NCI-H446 (cell line): ENCODE data around the gene PDCD1.
"Not testable (repeated sequence)": the region's sequence is repeated elsewhere in the genome, so short reads cannot be mapped to it uniquely, and the experiment has no call there.

Experiments used
- DNase-seq, 2 experiments: peaks; one replicate each; lab custom pipeline; 2025; lab: John Stamatoyannopoulos, UW

The PDCD1 gene

DNA sequence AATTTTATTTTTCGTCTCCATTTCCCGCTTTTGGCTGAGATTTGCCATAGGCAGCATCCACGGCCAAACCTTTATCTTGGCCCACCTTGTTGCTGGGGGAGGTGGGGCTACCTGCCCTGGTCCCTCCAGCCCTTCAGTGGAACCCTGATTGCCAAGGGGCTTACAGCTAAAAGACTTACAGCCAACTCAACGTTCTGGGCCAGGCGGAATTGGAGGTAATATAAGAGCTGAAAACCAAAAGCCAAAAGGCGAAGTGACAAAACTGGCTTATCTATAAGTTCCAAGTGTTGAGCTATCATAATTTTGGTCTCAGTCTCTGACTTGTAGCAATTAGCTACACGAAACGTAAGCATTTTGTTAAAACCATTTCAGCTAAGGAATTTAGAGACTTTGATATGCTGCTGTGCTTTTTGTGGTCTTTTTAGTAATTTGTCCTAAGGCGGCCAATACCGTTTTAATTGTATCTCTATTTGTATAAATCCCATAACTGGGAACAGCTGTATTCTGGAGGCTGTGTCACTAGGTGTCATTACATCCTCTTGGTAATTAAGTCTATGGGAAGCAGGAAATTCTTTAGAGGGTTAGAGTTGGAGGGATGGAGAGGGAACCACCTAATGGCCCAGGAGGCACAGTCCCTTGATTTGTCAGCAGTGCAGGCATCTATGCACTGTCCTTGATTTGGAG, 24.0 kb downstream of the PDCD1 start:
- no peak for DNase-seq

DNA sequence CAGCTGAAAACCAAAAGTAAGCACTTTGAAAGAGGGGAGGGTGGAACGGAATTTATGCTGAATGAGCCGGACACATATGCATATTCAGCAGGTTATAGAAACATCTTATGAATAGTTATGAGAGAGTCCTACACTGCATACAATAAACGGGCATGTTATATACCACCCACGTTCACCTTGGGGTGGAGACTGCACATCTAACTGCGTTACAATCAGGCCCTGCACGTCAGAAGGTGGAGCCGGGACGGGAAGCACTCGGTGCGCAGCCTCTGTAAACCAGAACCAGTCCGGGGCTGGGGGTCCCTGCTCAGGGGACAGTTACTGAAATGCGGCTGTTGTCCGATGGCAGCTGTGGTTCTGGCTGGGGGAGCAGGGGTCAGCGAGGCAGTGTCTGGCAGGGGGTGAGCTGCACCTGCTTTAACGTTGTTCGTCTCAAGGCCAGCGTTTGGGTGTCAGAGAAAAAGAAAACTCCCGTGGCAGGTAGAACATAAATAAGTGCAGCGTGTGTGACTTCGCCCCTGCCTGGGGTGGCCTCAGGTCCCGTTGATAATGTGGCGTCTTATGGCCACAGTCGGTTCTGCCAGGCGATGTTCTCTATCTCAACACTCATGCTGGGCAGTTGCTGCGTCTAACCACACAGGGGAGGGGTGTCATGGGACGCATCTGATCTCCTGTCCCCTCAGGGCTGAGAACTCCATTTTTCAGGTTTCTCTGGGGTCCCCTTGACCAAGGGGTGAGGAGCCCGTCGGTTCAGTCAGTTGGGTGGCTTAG, 24.8 kb downstream of the PDCD1 start:
- not testable (repeated sequence) for DNase-seq

DNA sequence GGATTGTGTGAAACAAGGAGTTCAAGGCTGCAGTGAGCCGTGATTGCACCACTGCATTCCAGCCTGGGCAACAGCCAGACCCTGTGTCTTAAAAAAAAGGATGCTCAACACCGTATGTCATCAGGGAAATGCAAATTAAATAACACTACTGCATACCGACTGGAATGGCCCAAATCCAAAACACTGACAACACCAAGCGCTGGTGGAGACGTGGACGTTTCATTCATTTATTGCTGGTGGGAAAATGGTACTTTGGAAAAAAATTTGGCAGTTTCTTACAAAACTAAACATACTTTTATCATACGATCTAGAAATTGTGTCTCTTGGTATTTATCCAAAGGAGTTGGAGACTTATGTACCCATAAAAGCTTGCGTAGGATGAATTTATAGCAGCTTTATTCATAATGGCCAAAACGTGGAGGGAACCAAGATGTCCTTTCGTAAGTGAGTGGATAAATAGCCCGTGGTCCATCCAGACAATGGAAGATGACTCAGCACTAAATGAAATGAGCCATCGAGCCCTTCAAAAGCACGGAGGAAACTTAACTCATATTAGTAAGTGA, 25.5 kb downstream of the PDCD1 start:
- DNase-seq: no peak

DNA sequence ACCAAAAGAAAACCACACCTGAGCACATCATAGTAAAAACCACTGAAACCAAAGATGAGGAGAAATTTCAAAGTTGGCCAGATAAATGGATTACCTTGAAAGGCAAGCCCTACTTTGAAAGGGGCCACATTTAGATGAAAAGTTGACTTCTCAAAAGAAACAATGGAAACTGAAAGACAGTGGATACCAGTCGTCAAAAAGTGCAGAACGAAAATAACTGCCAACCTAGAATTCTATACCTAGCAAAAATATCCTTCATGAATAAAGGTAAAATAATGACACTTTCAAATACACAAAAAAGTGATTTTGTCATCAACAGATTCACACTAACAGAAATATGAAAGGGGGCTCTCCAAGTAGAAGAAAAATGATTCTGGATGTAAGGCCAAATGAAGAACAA, 31.3 kb downstream of the PDCD1 start:
- no peak for DNase-seq

DNA sequence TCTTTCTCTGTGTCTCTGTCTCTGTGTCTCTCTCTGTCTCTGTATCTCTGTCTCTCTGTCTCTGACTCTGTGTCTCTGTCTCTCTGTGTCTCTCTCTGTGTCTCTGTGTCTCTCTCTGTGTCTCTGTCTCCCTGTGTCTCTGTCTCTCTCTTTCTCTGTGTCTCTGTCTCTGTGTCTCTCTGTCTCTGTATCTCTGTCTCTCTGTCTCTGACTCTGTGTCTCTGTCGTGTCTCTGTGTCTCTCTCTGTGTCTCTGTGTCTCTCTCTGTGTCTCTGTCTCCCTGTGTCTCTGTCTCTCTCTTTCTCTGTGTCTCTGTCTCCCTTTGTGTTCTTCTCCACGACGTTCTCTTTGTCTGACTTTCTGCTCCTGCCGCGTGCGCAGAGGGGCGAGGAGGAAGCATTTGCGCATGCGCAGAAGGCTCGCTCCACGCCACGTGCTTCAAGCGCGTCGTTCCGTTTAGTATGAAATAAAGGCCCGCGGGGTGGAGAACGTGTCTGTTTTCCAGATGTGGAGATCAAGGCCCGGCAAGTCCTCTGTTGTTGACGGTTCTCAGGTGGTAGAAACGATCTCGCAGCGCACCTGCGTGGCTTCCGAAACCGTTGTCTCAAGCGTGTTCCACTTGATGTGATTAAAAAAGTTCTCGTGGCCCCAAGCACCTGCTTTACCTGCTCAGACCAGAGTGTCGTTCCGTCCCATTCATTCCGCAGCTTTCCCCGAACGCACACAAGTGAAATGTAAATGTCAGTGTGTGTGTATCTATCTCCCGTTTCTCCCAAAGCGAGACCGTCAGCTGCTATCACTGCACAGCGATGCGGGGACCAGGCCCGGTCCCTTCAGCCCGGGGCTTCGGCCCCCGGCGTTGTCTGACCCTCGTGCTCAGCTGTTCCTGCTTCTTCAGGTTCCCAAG, 34.9 kb downstream of the PDCD1 start:
- not testable (repeated sequence) for DNase-seq

DNA sequence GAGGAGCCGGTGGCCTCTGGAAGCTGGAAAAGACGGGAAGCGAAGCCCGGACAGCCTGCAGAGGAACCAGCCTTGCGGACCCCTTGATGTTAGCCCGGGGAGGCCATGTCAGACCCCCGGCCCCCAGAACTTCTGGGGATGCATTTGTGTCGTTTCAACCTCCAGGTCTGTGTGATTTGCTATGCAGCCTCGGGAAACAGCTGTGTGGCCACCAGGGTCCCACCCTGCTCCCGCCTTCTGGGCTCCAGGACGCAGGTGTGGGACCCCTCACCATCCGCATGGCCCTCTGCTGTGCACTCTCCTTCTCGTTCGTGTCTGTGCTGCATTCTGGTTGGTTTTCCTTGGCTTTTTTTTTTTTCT, 36.5 kb downstream of the PDCD1 start:
- DNase-seq: no peak

DNA sequence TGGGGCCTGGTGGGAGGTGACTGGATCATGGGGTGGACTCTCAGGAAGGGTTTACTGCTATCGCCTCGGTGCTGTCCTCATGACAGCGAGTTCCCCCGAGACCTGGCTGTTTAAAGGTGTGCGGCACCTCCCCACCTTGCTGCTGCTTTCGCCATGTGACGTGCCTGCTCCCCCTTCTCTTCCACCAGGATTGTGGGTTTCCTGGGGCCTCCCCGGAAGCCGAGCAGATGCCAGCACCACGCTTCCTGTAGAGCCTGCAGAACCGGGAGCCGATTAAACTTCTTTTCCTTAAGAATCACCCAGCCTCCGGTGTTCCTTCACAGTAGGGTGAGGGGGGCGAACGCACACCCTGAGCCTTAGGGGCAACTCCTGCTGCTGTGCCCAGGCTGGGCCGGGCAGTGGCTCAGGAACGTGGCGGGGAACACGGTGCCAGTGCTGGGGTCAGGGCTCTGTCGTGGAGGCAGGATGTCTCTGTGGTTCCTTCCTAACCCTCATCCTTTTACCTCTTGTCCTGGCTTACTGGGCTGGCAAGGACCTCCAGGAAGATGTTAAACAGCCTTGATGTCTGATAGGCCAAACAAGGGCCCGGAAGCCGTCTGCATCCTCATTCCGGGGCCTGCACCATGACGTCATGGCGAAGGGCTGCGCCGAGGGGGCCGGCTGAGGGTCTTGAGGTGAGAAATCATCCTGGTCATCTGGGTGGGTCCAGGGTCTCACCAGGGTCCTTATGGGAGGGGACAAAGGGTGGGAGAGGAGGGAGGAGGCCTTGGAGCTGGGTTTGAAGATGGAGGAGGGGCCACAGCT, 37.0 kb downstream of the PDCD1 start:
- no peak for DNase-seq

DNA sequence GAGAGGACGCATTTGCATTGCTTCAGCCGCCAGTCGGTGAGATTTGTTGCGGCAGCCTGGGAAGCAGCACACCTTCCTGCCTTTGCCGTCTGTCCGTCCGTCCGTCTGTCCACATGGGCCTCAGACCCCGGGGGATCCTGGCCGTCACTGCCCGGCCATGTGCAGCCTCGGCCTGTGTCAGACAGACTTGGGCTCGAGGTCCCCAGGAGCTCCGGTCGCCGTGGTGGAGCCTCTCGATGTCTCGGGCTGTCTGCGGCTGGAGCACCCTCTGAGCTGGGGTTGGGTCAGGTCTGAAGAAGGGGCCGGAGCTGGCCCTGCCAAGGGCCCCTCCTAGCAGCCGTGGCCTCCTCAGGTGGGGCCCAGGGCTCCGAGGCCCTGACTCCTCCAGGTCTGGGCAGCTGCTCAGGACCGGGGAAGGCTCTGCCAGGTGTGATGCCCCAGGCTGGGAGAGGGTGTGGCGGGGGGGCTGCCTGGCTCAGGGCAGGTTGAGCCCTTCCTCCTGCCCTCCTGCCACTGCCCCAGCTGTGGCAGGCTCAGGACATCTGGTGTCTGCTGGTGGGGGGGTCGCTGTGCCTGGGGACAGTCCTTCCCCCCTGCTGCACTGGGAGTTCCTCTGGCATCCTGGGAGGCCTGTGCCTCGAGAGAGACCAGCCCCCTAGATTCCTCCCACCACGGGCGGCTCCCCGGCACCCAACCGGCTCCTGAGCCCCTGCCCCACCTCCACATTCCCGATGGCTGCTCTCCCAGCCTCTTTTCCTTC, 37.9 kb downstream of the PDCD1 start:
- no peak for DNase-seq

DNA sequence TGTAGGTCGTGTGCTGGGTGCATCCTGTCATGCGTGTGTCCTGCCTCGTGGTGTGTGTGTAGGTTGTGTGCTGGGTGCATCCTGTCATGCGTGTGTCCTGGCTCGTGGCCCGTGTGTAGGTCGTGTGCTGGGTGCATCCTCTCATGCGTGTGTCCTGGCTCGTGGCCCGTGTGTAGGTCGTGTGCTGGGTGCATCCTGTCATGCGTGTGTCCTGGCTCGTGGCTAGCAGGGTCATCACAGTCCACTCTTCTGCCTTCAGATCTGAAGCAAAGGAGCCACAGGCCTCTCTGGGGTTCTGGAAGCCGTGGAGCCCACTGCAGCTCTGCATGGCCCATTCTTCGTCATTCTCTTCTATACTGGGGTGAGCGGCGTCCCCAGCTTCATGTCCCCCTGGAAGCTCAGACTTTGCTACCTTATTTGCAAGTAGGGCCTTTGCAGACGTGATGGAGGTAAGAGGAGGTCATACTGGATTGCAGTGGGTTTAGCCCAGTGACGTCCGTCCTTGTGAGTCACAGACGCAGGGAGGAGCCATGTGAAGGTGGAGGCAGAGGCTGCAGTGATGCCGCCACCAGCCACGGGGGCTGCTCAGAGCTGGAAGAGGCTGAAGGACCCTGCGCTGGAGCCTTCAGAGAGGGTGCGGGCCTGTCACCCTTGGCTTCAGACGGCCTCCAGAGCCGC, 38.6 kb downstream of the PDCD1 start:
- DNase-seq: not testable (repeated sequence)

DNA sequence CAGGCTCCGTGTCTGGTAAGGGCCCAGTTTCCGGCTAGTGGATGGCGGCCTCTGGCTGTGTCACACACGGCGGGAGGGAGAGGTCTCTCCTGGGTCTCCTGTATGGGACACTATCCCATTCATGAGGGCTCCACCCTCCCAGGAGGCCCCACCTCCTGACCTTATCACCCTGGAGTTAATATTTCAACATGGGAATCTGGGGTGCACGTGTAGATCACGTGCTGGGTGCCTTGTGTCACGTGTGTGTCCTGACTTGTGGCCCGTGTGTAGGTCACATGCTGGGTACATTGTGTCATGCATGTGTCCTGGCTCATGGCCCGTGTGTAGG, 39.8 kb downstream of the PDCD1 start:
- no peak for DNase-seq

DNA sequence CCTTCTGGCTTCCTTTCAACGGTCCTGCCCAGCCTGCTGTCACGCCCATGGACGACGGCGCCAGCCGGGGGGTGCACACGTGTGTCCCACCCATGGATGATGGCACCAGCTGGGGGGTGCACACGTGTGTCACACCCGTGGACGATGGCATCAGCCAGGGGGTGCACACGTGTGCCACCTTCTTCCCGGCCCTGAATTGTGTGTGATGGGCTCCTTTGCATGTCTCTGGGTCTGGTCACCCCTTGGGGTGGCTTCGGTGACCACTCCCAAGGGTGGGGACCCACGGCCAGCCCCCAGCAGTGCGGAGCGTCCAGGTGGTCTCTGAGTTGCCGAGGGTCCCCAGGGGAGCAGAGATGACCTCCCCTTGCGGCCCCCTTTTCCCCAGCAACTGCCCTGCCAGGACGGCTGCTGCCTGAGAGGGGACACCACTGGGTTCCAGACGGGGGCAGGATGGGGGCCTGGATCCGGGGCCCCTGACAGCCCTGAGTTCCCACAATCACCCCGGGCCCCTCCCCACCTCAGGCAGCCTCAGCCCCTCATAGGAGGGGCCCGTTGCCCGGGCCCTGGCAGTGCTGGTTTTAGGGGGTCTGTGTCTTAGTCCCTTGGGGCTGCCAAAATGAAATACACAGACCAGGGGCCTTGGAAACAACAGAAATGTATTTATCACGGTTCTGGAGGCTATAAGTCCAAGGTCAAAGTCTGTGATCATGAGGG, 40.3 kb downstream of the PDCD1 start:
- no peak for DNase-seq

DNA sequence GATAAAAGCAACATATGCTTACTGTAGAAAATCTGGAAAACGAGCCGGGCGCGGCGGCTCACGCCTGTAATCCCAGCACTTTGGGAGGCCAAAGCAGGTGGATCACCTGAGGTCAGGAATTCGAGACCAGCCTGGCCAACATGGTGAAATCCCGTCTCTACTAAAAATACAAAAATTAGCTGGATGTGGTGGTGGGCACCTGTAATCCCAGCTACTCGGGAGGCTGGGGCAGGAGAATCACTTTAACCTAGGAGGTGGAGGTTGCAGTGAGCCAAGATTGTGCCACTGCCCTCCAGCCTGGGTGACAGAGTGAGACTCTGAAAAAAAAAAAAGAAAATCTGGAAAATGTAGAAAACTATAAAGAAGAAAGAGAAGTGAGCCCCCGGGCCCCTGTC, 40.9 kb downstream of the PDCD1 start:
- DNase-seq: not testable (repeated sequence)

DNA sequence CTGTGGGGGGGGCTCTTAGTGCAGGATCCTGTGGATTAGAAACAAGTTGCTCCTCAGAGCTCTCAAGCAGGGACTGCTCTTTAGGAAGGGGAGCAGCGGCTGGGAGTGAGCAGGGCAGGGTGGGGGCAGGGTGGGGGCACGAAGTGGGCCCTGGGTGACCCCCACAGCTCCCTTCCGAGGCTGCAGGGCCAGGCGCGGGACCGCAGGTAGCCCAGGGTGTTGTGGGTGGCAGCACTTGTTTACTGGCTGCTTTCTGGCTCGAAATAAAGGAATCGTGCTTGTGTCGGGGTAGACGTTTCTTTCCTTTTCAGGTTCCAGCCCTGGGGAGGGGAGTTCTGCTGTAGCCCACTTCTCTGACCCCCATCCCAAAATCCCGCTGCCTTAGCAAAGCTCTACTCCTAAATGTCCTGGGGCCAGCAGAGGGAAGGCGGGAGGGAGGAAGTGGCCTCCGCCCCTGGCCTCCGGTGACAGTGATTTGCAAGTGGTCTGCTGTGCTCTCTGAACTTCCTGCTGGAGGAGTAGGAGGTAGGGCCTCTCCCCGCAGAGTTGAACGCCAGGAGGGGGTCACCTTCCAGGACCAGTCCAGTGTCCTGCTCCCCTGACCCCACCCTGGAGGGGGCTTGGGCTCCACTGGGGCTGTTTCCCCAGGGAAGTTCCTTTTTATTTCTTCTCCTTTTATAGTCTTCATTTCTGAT, 41.4 kb downstream of the PDCD1 start:
- DNase-seq: no peak

DNA sequence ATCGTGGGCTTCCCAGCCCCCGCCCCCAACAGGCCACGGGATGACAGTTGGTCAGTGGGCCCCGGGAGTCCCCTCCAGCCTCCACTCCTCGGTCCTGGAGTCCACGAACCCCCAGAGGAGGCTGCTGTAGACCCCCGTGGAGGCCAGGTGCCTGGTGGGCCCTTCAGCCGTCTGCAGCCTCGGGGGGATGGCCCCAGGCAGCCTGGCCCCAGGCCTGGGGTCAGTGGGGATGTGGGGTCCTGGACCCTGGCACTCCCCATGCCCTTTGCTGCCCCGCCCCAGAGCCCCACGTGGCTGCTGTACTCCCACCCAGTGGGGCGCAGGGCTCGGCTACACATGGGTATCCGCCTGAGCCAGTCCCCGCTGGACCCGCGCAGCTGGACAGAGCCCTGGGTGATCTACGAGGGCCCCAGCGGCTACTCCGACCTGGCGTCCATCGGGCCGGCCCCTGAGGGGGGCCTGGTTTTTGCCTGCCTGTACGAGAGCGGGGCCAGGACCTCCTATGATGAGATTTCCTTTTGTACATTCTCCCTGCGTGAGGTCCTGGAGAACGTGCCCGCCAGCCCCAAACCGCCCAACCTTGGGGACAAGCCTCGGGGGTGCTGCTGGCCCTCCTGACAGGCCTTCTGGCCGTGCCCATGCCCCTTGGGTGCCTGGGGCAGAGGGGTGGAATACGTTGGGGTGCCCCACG, 42.1 kb downstream of the PDCD1 start:
- no peak for DNase-seq

DNA sequence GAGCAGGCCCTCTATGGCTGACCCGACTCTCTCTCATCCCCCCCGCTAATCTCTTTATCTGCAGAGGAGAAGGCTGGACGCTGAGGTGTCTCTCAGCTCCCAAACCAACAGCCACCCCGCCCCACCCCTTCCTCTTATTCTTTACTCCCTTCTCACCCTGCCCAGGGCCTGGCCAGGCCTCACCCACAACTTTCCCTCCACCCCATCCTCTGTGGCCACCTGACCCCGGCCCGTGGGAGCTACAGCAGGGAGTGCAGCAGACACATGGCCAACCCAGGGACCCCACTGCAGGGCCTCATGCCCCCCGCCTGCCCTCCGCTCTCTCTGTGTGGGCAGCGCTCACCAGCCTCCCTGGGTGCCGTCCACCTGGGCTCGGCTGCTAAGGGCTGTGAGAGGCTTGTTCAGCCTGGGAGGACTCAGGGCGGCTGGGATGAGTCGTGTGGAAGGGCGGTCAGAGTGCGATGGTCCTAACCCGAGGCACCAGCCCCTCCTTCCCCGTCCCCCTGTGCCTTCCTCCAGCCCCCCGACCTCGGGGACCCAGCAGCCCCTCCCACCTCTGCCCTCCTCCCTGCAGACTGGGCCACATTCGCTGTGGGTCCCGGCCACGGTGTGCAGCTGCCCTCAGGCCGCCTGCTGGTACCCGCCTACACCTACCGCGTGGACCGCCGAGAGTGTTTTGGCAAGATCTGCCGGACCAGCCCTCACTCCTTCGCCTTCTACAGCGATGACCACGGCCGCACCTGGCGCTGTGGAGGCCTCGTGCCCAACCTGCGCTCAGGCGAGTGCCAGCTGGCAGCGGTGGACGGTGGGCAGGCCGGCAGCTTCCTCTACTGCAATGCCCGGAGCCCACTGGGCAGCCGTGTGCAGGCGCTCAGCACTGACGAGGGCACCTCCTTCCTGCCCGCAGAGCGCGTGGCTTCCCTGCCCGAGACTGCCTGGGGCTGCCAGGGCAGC, 42.9 kb downstream of the PDCD1 start:
- no peak for DNase-seq

DNA sequence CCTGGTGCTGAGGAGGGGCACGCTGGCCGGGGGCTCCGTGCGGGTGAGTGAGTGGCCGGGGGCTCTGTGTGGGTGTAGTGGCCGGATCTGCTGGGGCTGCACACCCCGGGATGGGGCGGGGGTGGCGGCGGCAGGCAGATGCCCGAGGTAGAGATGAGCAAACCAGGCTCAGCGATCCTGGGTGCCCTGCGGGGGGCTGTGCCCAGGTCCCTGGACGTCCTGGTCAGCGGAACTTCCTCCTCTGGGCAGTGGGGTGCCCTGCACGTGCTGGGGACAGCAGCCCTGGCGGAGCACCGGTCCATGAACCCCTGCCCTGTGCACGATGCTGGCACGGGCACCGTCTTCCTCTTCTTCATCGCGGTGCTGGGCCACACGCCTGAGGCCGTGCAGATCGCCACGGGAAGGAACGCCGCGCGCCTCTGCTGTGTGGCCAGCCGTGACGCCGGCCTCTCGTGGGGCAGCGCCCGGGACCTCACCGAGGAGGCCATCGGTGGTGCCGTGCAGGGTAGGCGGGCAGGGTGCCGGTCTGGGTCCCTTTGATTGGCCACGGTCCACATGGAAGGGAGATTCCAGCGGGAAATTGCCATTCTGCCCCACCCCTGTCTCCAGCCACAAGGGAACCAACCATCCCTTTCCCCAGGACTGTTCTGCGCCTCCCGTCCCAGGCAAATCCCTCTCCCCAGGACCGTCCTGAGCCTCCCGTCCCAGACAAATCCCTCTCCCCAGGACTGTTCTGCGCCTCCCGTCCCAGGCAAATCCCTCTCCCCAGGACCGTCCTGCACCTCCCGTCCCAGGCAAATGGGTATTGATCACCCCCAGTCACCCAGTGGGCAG, 43.8 kb downstream of the PDCD1 start:
- no peak for DNase-seq

DNA sequence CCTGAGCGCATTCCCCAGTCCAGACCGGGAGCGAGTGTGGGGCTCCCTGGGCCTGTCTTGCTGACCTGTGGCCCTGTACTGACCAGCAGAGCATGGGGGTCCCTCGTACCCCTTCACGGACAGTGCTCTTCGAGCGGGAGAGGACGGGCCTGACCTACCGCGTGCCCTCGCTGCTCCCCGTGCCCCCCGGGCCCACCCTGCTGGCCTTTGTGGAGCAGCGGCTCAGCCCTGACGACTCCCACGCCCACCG, 44.4 kb downstream of the PDCD1 start:
- DNase-seq: no peak
